ENCODE data around the gene UNK.

GRCh38 chr17:75813081-75814020 is 28.7 kb downstream of the UNK start:
- TF ChIP-seq CTCF (IDR thresholded peaks at IDR 0.05) (no peak), POLR2AphosphoS5 (IDR thresholded peaks at IDR 0.05) (no peak)

Measured in sigmoid colon (tissue), 4 donors.